Measurements from ENCODE around the gene MICB.

Gene MICB

DNA sequence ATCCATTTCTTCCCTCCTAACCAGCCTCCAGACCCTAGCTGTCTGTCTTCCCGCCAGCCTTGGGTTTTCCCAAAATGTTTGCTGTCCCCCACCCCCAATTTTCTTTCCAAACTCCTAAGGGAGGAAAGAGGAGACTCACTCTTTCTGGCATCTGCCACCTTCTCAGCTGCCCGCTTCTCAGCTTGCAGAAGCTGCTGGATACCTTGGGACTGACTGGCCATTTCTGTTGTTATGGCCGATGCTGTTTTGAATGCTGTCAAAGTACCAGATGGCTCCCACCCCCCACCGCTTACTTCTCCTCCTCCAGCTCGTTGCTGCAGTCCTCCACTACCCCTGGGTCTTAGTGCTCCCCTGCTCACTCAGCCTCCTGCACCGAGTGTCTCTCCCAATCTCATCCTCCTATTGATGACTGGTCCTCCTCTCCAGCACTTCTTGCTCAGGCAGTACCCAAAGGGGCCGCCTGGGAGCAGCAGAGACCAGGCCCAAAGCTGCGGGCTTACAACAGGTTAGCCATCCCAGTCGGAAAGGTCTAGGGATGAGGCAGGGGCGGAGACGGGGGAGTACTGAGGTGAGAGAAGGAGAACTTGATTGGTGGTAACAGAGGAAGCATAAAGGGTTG lies 48.5 kb downstream of the MICB start, which contains the start of gene ATP6V1G2:
Gene ATP6V1G2, minus strand, starts transcription at position 270 of the 619 bp plus-strand sequence. Its CDS starts 49 bp downstream, at position 221.
- DNase-seq: peak; percentile 85

DNA sequence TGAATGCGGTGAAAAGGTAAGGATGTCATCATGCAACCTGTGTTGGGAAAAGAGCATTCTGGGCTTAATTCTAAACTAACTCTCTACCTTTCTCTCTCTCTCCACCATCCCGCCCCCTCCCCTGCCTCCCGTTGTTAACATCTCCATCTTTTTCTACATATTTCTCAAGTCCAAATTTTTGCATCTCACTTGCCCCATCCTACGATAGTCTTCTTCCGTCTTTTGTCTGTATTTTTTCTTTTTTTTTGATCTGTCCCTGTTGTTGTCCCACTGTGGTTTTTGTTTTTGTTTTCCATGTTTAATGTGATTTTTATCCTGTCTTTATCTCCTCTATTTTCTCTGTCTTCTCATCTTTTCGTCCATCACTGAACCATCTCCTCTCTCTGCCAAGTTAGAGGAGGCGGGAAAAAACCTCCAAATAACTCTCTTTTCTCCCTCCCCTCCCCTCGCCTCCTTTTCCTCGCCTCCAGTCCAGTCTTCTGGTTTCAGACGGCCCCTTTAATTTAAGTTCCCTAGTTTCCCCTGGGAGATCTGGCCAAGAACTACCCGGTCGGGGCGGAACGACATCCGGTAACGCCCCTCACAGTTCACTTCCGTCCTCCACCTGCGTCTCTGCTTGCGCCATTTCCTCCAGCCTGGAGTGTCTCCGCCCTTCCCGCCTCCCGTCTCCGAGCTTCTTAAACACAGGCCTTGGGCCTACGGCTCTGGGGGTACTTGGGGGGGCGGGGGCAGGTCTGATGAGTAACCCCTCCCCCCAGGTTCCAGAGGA lies 49.2 kb downstream of the MICB start, which contains the start of gene NFKBIL1:
Gene NFKBIL1, plus strand, starts transcription at position 651 of the 769 bp plus-strand sequence. Its CDS starts 87 bp downstream, at position 738.
- Histone ChIP-seq H3K79me2 (ENCODE audit: low read length) (peaks cover 18% of the 10 kb centered on the region), H3K9me3 (replicated peaks; ENCODE audit: insufficient read depth, low read length) (no peaks in the 10 kb centered on the region), H3K4me1 (ENCODE audit: low read length) (peaks cover 9% of the 10 kb centered on the region), H3K4me3 (ENCODE audit: low read length) (peak within 1 kb of the TSS; percentile 57), H2AFZ (ENCODE audit: low read length) (peak within 1 kb of the TSS; percentile 42), H3K36me3 (replicated peaks; ENCODE audit: insufficient read depth, low read length) (no peaks in the 10 kb centered on the region), H4K20me1 (ENCODE audit: insufficient read depth, low read length) (no peaks in the 10 kb centered on the region), H3K9ac (ENCODE audit: low read length) (peak within 1 kb of the TSS; percentile 89), H3K27me3 (replicated peaks; ENCODE audit: insufficient read depth, low read length) (no peaks in the 10 kb centered on the region), H3F3A (ENCODE audit: insufficient read depth, low read length) (0 out of 2 replicates have a peak, but pooled peaks cover 12% of the 10 kb centered on the region), H3K9me2 (replicated peaks; ENCODE audit: insufficient read depth, low read length) (no peaks in the 10 kb centered on the region), H3K4me2 (ENCODE audit: low read depth, low read length) (peak within 1 kb of the TSS; percentile 67), H3K27ac (ENCODE audit: low read length) (peak within 1 kb of the TSS; percentile 36; the same call in 1 of the 2 replicates)
- peak; percentile 95 for DNase-seq
- no peak for TF ChIP-seq CTCF (IDR thresholded peaks at IDR 0.05; ENCODE audit: low read length)
- TF ChIP-seq EZH2 (optimal IDR thresholded peaks at IDR 0.05; ENCODE audit: low read depth, low read length): no peak
- TF ChIP-seq EZH2phosphoT487 (IDR thresholded peaks at IDR 0.05; ENCODE audit: low read length): no peak

More for the DNA sequence above, 48.5 kb downstream of the MICB start, which contains the start of gene ATP6V1G2:
- Histone ChIP-seq H3K9me3 (replicated peaks; ENCODE audit: insufficient read depth, low read length) (no peaks in the 10 kb centered on the region), H3K9ac (ENCODE audit: low read length) (peak within 1 kb of the TSS; percentile 89), H3K36me3 (replicated peaks; ENCODE audit: insufficient read depth, low read length) (no peaks in the 10 kb centered on the region), H3K27ac (ENCODE audit: low read length) (peak within 1 kb of the TSS; percentile 36; the same call in 1 of the 2 replicates), H3K9me2 (replicated peaks; ENCODE audit: insufficient read depth, low read length) (no peaks in the 10 kb centered on the region), H3K27me3 (replicated peaks; ENCODE audit: insufficient read depth, low read length) (no peaks in the 10 kb centered on the region), H3K79me2 (ENCODE audit: low read length) (peaks cover 22% of the 10 kb centered on the region), H3F3A (ENCODE audit: insufficient read depth, low read length) (peaks cover 16% of the 10 kb centered on the region), H3K4me2 (ENCODE audit: low read depth, low read length) (peak within 1 kb of the TSS; percentile 67), H3K4me1 (ENCODE audit: low read length) (peaks cover 9% of the 10 kb centered on the region), H2AFZ (ENCODE audit: low read length) (peak within 1 kb of the TSS; percentile 42), H3K4me3 (ENCODE audit: low read length) (peak within 1 kb of the TSS; percentile 57), H4K20me1 (ENCODE audit: insufficient read depth, low read length) (no peaks in the 10 kb centered on the region)
- TF ChIP-seq CTCF (IDR thresholded peaks at IDR 0.05; ENCODE audit: low read length): peak; percentile 98
- TF ChIP-seq EZH2 (optimal IDR thresholded peaks at IDR 0.05; ENCODE audit: low read depth, low read length): no peak

- no peaks in the 10 kb centered on the region for H3K9me2 ChIP-seq (replicated peaks; ENCODE audit: insufficient read depth, low read length)
- peak overlapping the region; percentile 42; the same call in 1 of the 2 replicates for H2AFZ ChIP-seq (ENCODE audit: low read length)
- peak overlapping the region; percentile 89 for H3K9ac ChIP-seq (ENCODE audit: low read length)
- 0 out of 2 replicates have a peak, but pooled peaks cover 12% of the 10 kb centered on the region for H3F3A ChIP-seq (ENCODE audit: insufficient read depth, low read length)
- peak overlapping the region; percentile 36; the same call in 1 of the 2 replicates for H3K27ac ChIP-seq (ENCODE audit: low read length)
- peaks cover 11% of the 10 kb centered on the region for H3K79me2 ChIP-seq (ENCODE audit: low read length)
- peaks cover 9% of the 10 kb centered on the region for H3K4me1 ChIP-seq (ENCODE audit: low read length)
- H3K36me3 ChIP-seq (replicated peaks; ENCODE audit: insufficient read depth, low read length): no peaks in the 10 kb centered on the region
- peak overlapping the region; percentile 57 for H3K4me3 ChIP-seq (ENCODE audit: low read length)
- TF ChIP-seq EZH2 (optimal IDR thresholded peaks at IDR 0.05; ENCODE audit: low read depth, low read length) (no peak), CTCF (IDR thresholded peaks at IDR 0.05; ENCODE audit: low read length) (no peak), EZH2phosphoT487 (IDR thresholded peaks at IDR 0.05; ENCODE audit: low read length) (no peak)
- H3K4me2 ChIP-seq (ENCODE audit: low read depth, low read length): peak overlapping the region; percentile 67
- no peaks in the 10 kb centered on the region for H3K27me3 ChIP-seq (replicated peaks; ENCODE audit: insufficient read depth, low read length)
- H3K9me3 ChIP-seq (replicated peaks; ENCODE audit: insufficient read depth, low read length): no peaks in the 10 kb centered on the region
- no peak for DNase-seq
- no peaks in the 10 kb centered on the region for H4K20me1 ChIP-seq (ENCODE audit: insufficient read depth, low read length)
These were observed 50.0 kb downstream of the MICB start for GRCh38 chr6:31547727-31548543.

Data from MM.1S (cell line).